Vagina (tissue), 2 donors: Measurements from ENCODE around the gene GTF2IRD1.

ENCODE experiments used
- POLR2A ChIP-seq, 2 donors: fragments of 450-650 bp; IDR thresholded peaks; one replicate each; pipeline ENCODE4 v1.6.1; 2017; ENCODE audit warnings: antibody characterized with exemption in 2 of 2, mild to moderate bottlenecking in 2 of 2, moderate library complexity in 2 of 2
- POLR2AphosphoS5 ChIP-seq, 2 donors: sonication (generic); formaldehyde crosslinking; IDR thresholded peaks; one replicate each; pipeline ENCODE4 v1.9.0; 2017; ENCODE audit warnings: antibody characterized with exemption in 2 of 2, mild to moderate bottlenecking in 2 of 2, low read depth in 1 of 2; ENCODE audit not compliant: insufficient read depth in 1 of 2
- TF ChIP-seq, protein P1 (sequence below), 3 experiments: fragments of 450-650 bp in 2 of 3; fragments of 200-600 bp in 1 of 3; sonication (generic) in 1 of 3; IDR thresholded peaks; one replicate each; pipeline ENCODE4 v1.5.1; 2017 to 2019; ENCODE audit warnings: antibody characterized with exemption in 3 of 3, mild to moderate bottlenecking in 2 of 3, moderate library complexity in 2 of 3

DNA sequence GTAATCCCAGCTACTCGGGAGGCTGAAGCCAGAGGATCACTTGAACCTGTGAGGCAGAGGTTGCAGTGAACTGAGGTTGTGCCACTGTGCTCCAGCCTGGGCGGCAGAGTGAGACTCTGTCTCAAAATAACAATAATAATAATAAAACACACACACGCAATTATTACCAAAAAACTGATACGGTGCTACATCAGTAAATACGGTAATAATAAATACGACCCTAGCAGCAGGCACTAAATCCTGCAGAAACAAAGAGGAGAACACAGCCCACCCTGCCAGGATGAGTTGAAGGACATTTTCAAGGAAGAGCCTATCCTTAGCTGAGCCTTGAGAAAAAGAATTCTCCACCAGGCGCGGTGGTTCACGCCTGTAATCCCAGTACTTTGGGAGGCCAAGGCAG lies 169.4 kb downstream of the GTF2IRD1 start:
- TF ChIP-seq, protein P1, sequence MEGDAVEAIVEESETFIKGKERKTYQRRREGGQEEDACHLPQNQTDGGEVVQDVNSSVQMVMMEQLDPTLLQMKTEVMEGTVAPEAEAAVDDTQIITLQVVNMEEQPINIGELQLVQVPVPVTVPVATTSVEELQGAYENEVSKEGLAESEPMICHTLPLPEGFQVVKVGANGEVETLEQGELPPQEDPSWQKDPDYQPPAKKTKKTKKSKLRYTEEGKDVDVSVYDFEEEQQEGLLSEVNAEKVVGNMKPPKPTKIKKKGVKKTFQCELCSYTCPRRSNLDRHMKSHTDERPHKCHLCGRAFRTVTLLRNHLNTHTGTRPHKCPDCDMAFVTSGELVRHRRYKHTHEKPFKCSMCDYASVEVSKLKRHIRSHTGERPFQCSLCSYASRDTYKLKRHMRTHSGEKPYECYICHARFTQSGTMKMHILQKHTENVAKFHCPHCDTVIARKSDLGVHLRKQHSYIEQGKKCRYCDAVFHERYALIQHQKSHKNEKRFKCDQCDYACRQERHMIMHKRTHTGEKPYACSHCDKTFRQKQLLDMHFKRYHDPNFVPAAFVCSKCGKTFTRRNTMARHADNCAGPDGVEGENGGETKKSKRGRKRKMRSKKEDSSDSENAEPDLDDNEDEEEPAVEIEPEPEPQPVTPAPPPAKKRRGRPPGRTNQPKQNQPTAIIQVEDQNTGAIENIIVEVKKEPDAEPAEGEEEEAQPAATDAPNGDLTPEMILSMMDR (IDR thresholded peaks at IDR 0.05): no peak
- no peak for TF ChIP-seq POLR2A (IDR thresholded peaks at IDR 0.05)
- TF ChIP-seq POLR2AphosphoS5 (IDR thresholded peaks at IDR 0.05; ENCODE audit: insufficient read depth in 1 of 2, low read depth in 1 of 2): no peak
